Measurements from ENCODE around the gene FHIT. TPM values are rescaled to one million over a fixed set of nuclear protein-coding genes. Genes with fewer than 3 reads are reported as not detected.

Gene FHIT
- total RNA-seq, 4 donors from 2014 or later: 5.0 to 15.3 (median 8.3) TPM

GRCh38 chr3:60240492-60240891 is 1010.8 kb downstream of the FHIT start:
- 63 to 69% methylated on average over 3 of the region's 3 CpGs for WGBS, 2 donors
- TF ChIP-seq POLR2A (IDR thresholded peaks at IDR 0.05): no peak
- no peak for TF ChIP-seq CTCF (IDR thresholded peaks at IDR 0.05)
- intact Hi-C loops (cut with DNase I; ENCODE audit: low total_unique reads): no loop called here
- no peak overlapping the region for H3K4me3 ChIP-seq (ENCODE audit: low read depth, poor library complexity, severe bottlenecking)
- DNase-seq (ENCODE audit: low spot score in 2 of 2): no peak

GRCh38 chr3:60238550-60238949 is 1012.7 kb downstream of the FHIT start:
- intact Hi-C loops (cut with DNase I; ENCODE audit: low total_unique reads): no loop called here
- no peak for DNase-seq (ENCODE audit: low spot score in 2 of 2)
- WGBS, 2 donors: 67 to 87% methylated on average over 2 of the region's 2 CpGs
- H3K4me3 ChIP-seq (ENCODE audit: low read depth, poor library complexity, severe bottlenecking): no peak overlapping the region
- no peak for TF ChIP-seq POLR2A (IDR thresholded peaks at IDR 0.05)
- TF ChIP-seq CTCF (IDR thresholded peaks at IDR 0.05): no peak

GRCh38 chr3:60229502-60229901 is 1021.8 kb downstream of the FHIT start:
- intact Hi-C loops (cut with DNase I; ENCODE audit: low total_unique reads): no loop called here
- WGBS, 2 donors: 90 to 97% methylated on average over 2 of the region's 2 CpGs
- DNase-seq (ENCODE audit: low spot score in 2 of 2): no peak
- no peak overlapping the region for H3K4me3 ChIP-seq (ENCODE audit: low read depth, poor library complexity, severe bottlenecking)
- TF ChIP-seq CTCF (IDR thresholded peaks at IDR 0.05): no peak
- no peak for TF ChIP-seq POLR2A (IDR thresholded peaks at IDR 0.05)

GRCh38 chr3:60228823-60229222 is 1022.4 kb downstream of the FHIT start:
- TF ChIP-seq CTCF (IDR thresholded peaks at IDR 0.05): no peak
- TF ChIP-seq POLR2A (IDR thresholded peaks at IDR 0.05): no peak
- no peak overlapping the region for H3K4me3 ChIP-seq (ENCODE audit: low read depth, poor library complexity, severe bottlenecking)
- WGBS, 2 donors: 91 to 92% methylated on average over 4 of the region's 4 CpGs
- DNase-seq (ENCODE audit: low spot score in 2 of 2): no peak
- intact Hi-C loops (cut with DNase I; ENCODE audit: low total_unique reads): no loop called here

GRCh38 chr3:60226912-60227311 is 1024.3 kb downstream of the FHIT start:
- no peak for DNase-seq (ENCODE audit: low spot score in 2 of 2)
- H3K4me3 ChIP-seq (ENCODE audit: low read depth, poor library complexity, severe bottlenecking): no peak overlapping the region
- TF ChIP-seq POLR2A (IDR thresholded peaks at IDR 0.05) (no peak), CTCF (IDR thresholded peaks at IDR 0.05) (no peak)
- intact Hi-C loops (cut with DNase I; ENCODE audit: low total_unique reads): no loop called here
- WGBS, 2 donors: 78 to 79% methylated on average over 2 of the region's 2 CpGs

- intact Hi-C loops (cut with DNase I; ENCODE audit: low total_unique reads): no loop called here
- no peak overlapping the region for H3K4me3 ChIP-seq (ENCODE audit: low read depth, poor library complexity, severe bottlenecking)
- DNase-seq (ENCODE audit: low spot score in 2 of 2): no peak
- no peak for TF ChIP-seq POLR2A (IDR thresholded peaks at IDR 0.05)
- TF ChIP-seq CTCF (IDR thresholded peaks at IDR 0.05): no peak
- WGBS, 2 donors: 91% methylated on average over 3 of the region's 3 CpGs
Observed at GRCh38 chr3:60225848-60226247, 1025.4 kb downstream of the FHIT start.
